Effector memory CD8-positive, alpha-beta T cell (primary cell): ENCODE measurements around the gene CADPS.

Experiments used
- ATAC-seq: fragments of 150-1000 bp; cut with Tn5 transposase; replicated peaks from 2 replicates; pipeline ENCODE4 v1.10.0; 2021; ENCODE audit warnings: mild to moderate bottlenecking, moderate library complexity
- DNase-seq, 3 experiments: peaks; one replicate each; pipeline ENCODE4 v3.0.0; 2021
- H3K27ac Mint-ChIP-seq, 2 donors: one replicate each; pipeline ENCODE4 v1.8.0; 2022; ENCODE audit warnings: mild to moderate bottlenecking in 2 of 2, mixed read lengths in 2 of 2, moderate library complexity in 2 of 2
- H3K27me3 Mint-ChIP-seq, 2 donors: one replicate each; pipeline ENCODE4 v1.8.0; 2022; ENCODE audit warnings: mixed read lengths in 2 of 2
- H3K36me3 Mint-ChIP-seq: one replicate; pipeline ENCODE4 v1.8.0; 2022; ENCODE audit warnings: mild to moderate bottlenecking, moderate library complexity, mixed read lengths; ENCODE audit not compliant: insufficient read depth
- H3K4me1 Mint-ChIP-seq, 2 donors: one replicate each; pipeline ENCODE4 v1.8.0; 2022; ENCODE audit warnings: low read depth in 2 of 2, mixed read lengths in 2 of 2
- H3K4me3 Mint-ChIP-seq, 2 donors: one replicate each; pipeline ENCODE4 v1.8.0; 2022; ENCODE audit warnings: mild to moderate bottlenecking in 2 of 2, mixed read lengths in 2 of 2, moderate library complexity in 2 of 2
- H3K9me3 Mint-ChIP-seq, 2 donors: one replicate each; pipeline ENCODE4 v1.8.0; 2022; ENCODE audit warnings: mixed read lengths in 2 of 2

Gene CADPS

GRCh38 chr3:62845996-62846395, 29.2 kb downstream of the CADPS start:
- no peak overlapping the region for H3K4me3 Mint-ChIP-seq
- H3K27me3 Mint-ChIP-seq = no peaks in the 10 kb centered on the region
- no peak overlapping the region for H3K27ac Mint-ChIP-seq
- peaks cover 1 to 11% of the 10 kb centered on the region in 2 donors for H3K9me3 Mint-ChIP-seq
- H3K36me3 Mint-ChIP-seq = no peaks in the 10 kb centered on the region
- H3K4me1 Mint-ChIP-seq = no peaks in the 10 kb centered on the region
- DNase-seq = no peak
- ATAC-seq = no peak

- H3K4me3 Mint-ChIP-seq = no peak overlapping the region
- no peaks in the 10 kb centered on the region for H3K36me3 Mint-ChIP-seq
- H3K4me1 Mint-ChIP-seq = no peaks in the 10 kb centered on the region
- H3K27me3 Mint-ChIP-seq = no peaks in the 10 kb centered on the region
- no peak overlapping the region for H3K27ac Mint-ChIP-seq
- H3K9me3 Mint-ChIP-seq = peaks cover 6 to 19% of the 10 kb centered on the region in 2 donors
- ATAC-seq = no peak
- DNase-seq = no peak
Observed at GRCh38 chr3:62843508-62843907, 31.7 kb downstream of the CADPS start.

- Mint-ChIP-seq H3K36me3 (no peaks in the 10 kb centered on the region), H3K4me1 (no peaks in the 10 kb centered on the region), H3K27ac (no peak overlapping the region), H3K4me3 (no peak overlapping the region), H3K9me3 (peaks cover 7 to 8% of the 10 kb centered on the region in 2 donors), H3K27me3 (no peaks in the 10 kb centered on the region)
- DNase-seq (no peak), ATAC-seq (no peak)
Observed at GRCh38 chr3:62839748-62840147, 35.5 kb downstream of the CADPS start.

GRCh38 chr3:62837145-62837787, 38.0 kb downstream of the CADPS start:
- Mint-ChIP-seq H3K4me1 (no peaks in the 10 kb centered on the region), H3K27me3 (no peaks in the 10 kb centered on the region), H3K27ac (no peak overlapping the region), H3K36me3 (no peaks in the 10 kb centered on the region), H3K4me3 (no peak overlapping the region), H3K9me3 (peaks cover 7 to 8% of the 10 kb centered on the region in 2 donors)
- DNase-seq (no peak), ATAC-seq (no peak)

- no peak for DNase-seq
- Mint-ChIP-seq H3K36me3 (no peaks in the 10 kb centered on the region), H3K4me3 (no peak overlapping the region), H3K27me3 (no peaks in the 10 kb centered on the region), H3K4me1 (no peaks in the 10 kb centered on the region), H3K27ac (no peak overlapping the region), H3K9me3 (peaks cover 7 to 8% of the 10 kb centered on the region in 2 donors)
- no peak for ATAC-seq
Observed at GRCh38 chr3:62835554-62836236, 39.5 kb downstream of the CADPS start.

GRCh38 chr3:62833538-62833937, 41.7 kb downstream of the CADPS start:
- H3K27ac Mint-ChIP-seq = no peak overlapping the region
- H3K4me1 Mint-ChIP-seq = no peaks in the 10 kb centered on the region
- H3K27me3 Mint-ChIP-seq = no peaks in the 10 kb centered on the region
- peaks cover 0 to 2% of the 10 kb centered on the region in 2 donors for H3K9me3 Mint-ChIP-seq
- no peak for ATAC-seq
- no peak for DNase-seq
- no peak overlapping the region for H3K4me3 Mint-ChIP-seq
- no peaks in the 10 kb centered on the region for H3K36me3 Mint-ChIP-seq

- Mint-ChIP-seq H3K4me3 (no peak overlapping the region), H3K36me3 (no peaks in the 10 kb centered on the region), H3K27me3 (no peaks in the 10 kb centered on the region), H3K9me3 (peaks cover 0 to 2% of the 10 kb centered on the region in 2 donors), H3K27ac (no peak overlapping the region), H3K4me1 (no peaks in the 10 kb centered on the region)
- DNase-seq (no peak), ATAC-seq (no peak)
Observed at GRCh38 chr3:62832553-62832952, 42.7 kb downstream of the CADPS start.

GRCh38 chr3:62830727-62831322, 44.4 kb downstream of the CADPS start:
- no peaks in the 10 kb centered on the region for H3K9me3 Mint-ChIP-seq

GRCh38 chr3:62827550-62827949, 47.7 kb downstream of the CADPS start:
- H3K36me3 Mint-ChIP-seq = no peaks in the 10 kb centered on the region
- ATAC-seq (no peak), DNase-seq (no peak)
- no peaks in the 10 kb centered on the region for H3K9me3 Mint-ChIP-seq
- no peak overlapping the region for H3K27ac Mint-ChIP-seq
- no peaks in the 10 kb centered on the region for H3K4me1 Mint-ChIP-seq
- no peaks in the 10 kb centered on the region for H3K27me3 Mint-ChIP-seq
- H3K4me3 Mint-ChIP-seq = no peak overlapping the region

More at GRCh38 chr3:62830727-62831322, 44.4 kb downstream of the CADPS start:
- H3K4me3 Mint-ChIP-seq = no peak overlapping the region
- no peak for ATAC-seq
- DNase-seq = no peak
- H3K4me1 Mint-ChIP-seq = no peaks in the 10 kb centered on the region
- H3K36me3 Mint-ChIP-seq = no peaks in the 10 kb centered on the region
- H3K27ac Mint-ChIP-seq = no peak overlapping the region
- no peaks in the 10 kb centered on the region for H3K27me3 Mint-ChIP-seq

- no peak for ATAC-seq
- peaks cover 0 to 2% of the 10 kb centered on the region in 2 donors for H3K9me3 Mint-ChIP-seq
- no peaks in the 10 kb centered on the region for H3K36me3 Mint-ChIP-seq
- no peaks in the 10 kb centered on the region for H3K27me3 Mint-ChIP-seq
- H3K4me3 Mint-ChIP-seq = no peak overlapping the region
- DNase-seq = no peak
- H3K27ac Mint-ChIP-seq = no peak overlapping the region
- no peaks in the 10 kb centered on the region for H3K4me1 Mint-ChIP-seq
Observed at GRCh38 chr3:62824965-62825592, 50.1 kb downstream of the CADPS start.

GRCh38 chr3:62823461-62824050, 51.7 kb downstream of the CADPS start:
- no peak for ATAC-seq
- H3K4me1 Mint-ChIP-seq = no peaks in the 10 kb centered on the region
- no peak overlapping the region for H3K4me3 Mint-ChIP-seq
- no peaks in the 10 kb centered on the region for H3K27me3 Mint-ChIP-seq
- no peak for DNase-seq
- H3K36me3 Mint-ChIP-seq = no peaks in the 10 kb centered on the region
- H3K9me3 Mint-ChIP-seq = peaks cover 0 to 2% of the 10 kb centered on the region in 2 donors
- no peak overlapping the region for H3K27ac Mint-ChIP-seq

- Mint-ChIP-seq H3K27me3 (no peaks in the 10 kb centered on the region), H3K27ac (no peak overlapping the region), H3K9me3 (peaks cover 0 to 2% of the 10 kb centered on the region in 2 donors), H3K36me3 (no peaks in the 10 kb centered on the region), H3K4me1 (no peaks in the 10 kb centered on the region), H3K4me3 (no peak overlapping the region)
- no peak for ATAC-seq
- no peak for DNase-seq
Observed at GRCh38 chr3:62822905-62823304, 52.3 kb downstream of the CADPS start.

GRCh38 chr3:62818347-62818746, 56.9 kb downstream of the CADPS start:
- ATAC-seq = no peak
- Mint-ChIP-seq H3K4me3 (no peak overlapping the region), H3K4me1 (no peaks in the 10 kb centered on the region), H3K27me3 (no peaks in the 10 kb centered on the region), H3K27ac (no peak overlapping the region), H3K9me3 (peaks cover 0 to 4% of the 10 kb centered on the region in 2 donors), H3K36me3 (no peaks in the 10 kb centered on the region)
- DNase-seq = no peak
